ENCODE data around the gene IL4R.
A peak's percentile ranks its signal among the peaks of the same experiment; 100 is the strongest.
"Not testable (repeated sequence)": the region's sequence is repeated elsewhere in the genome, so short reads cannot be mapped to it uniquely, and the experiment has no call there.

The IL4R gene

DNA sequence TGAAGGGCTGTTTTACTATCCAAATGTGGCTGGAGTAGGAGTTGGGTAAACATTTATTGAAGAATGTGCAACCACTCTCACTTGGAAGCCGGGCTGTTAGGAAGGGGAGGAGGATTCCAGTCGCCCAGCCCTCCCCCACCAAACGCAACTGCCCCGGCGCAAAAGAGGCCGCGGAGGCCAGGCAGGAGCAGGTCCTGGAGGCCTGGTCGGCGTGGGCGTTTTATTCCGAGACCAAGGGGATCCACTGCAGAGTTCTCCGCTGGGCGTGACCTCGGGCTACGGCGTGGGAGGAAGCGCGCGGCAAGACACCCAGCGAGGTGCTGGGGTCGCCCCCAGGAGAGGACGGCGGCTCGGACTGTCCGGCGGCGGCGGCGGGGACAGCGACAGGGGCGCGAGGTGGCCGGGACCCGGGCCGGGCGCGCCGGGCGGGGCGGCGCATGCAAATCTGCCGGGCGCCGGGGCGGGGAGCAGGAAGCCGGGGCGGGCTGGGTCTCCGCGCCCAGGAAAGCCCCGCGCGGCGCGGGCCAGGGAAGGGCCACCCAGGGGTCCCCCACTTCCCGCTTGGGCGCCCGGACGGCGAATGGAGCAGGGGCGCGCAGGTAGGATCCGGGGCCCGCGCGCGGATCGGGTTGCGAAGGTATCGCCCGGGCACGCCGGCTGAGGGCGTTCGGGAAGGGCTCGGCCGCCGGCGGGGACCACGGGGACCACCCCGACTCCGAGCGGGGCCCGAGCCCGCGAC, at the start of gene IL4R:
IL4R (plus strand) TSS at position 553 of the 739 bp plus-strand sequence. CDS start 26,230 bp downstream, outside the sequence.
- H3K27me3 ChIP-seq = peaks cover 6% of the 10 kb centered on the region; the same call in 1 of the 2 replicates
- peak within 1 kb of the TSS; percentile 95 for H3K4me3 ChIP-seq
- peak within 1 kb of the TSS; percentile 83 for H3K27ac ChIP-seq
- peak within 1 kb of the TSS; percentile 86 for H3K9ac ChIP-seq
- H4K20me1 ChIP-seq = peaks cover 39% of the 10 kb centered on the region
- peaks cover 42% of the 10 kb centered on the region for H3K4me1 ChIP-seq
- no peaks in the 10 kb centered on the region for H3K9me3 ChIP-seq
- no peak for TF ChIP-seq Cebpa-rat (IDR thresholded peaks at IDR 0.05)
- H3K36me3 ChIP-seq = no peaks in the 10 kb centered on the region
- peak within 1 kb of the TSS; percentile 99 for H3K4me2 ChIP-seq

DNA sequence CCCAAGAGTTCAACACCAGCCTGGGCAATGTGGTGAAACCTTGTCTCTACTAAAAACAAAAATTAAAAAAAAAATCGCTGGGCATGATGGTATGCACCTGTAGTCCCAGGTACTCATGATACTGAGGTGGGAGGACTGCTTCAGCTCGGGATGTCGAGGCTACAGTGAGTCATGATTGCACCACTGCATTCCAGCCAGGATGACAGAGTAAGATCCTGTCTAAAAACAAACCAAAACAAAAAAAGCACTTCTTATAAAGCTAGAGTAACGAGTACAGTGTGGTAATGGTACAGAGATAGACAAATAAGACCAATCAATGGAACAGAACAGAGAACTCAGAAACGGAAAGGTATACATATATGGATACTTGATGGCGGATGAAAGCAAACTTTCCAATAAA, 49.6 kb upstream of the IL4R start:
- Histone ChIP-seq H3K27ac (no peak overlapping the region), H3K4me3 (no peak overlapping the region), H3K36me3 (no peaks in the 10 kb centered on the region; the same call in 1 of the 2 replicates), H4K20me1 (no peaks in the 10 kb centered on the region), H3K27me3 (no peaks in the 10 kb centered on the region), H3K9me3 (no peaks in the 10 kb centered on the region), H3K4me2 (no peak overlapping the region), H3K9ac (no peak overlapping the region), H3K4me1 (peaks cover 14% of the 10 kb centered on the region)
- no peak for TF ChIP-seq Cebpa-rat (IDR thresholded peaks at IDR 0.05)

DNA sequence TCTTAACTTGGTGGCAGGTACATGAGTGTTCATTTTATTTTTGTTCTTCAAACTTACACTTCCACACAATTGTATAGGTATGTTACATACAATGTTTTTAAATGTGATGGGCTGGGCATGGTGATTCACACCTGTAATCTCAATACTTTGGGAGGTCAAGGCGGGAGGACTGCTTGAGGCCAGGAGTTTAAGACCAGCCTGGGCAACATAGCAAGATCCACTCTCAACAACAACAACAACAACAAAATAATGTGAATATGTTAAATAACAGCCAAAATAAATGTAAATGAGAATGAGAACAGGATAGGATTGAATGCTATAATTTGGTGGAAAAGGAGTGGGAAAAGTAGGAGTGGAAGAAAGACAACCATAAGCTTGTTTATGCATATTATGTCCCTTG, 47.8 kb upstream of the IL4R start:
- Histone ChIP-seq H3K36me3 (no peaks in the 10 kb centered on the region; the same call in 1 of the 2 replicates), H3K27ac (no peak overlapping the region), H3K27me3 (no peaks in the 10 kb centered on the region), H3K9me3 (no peaks in the 10 kb centered on the region), H3K4me1 (peaks cover 18% of the 10 kb centered on the region), H3K4me3 (no peak overlapping the region), H4K20me1 (no peaks in the 10 kb centered on the region), H3K9ac (no peak overlapping the region), H3K4me2 (no peak overlapping the region)
- TF ChIP-seq Cebpa-rat (IDR thresholded peaks at IDR 0.05) = no peak

DNA sequence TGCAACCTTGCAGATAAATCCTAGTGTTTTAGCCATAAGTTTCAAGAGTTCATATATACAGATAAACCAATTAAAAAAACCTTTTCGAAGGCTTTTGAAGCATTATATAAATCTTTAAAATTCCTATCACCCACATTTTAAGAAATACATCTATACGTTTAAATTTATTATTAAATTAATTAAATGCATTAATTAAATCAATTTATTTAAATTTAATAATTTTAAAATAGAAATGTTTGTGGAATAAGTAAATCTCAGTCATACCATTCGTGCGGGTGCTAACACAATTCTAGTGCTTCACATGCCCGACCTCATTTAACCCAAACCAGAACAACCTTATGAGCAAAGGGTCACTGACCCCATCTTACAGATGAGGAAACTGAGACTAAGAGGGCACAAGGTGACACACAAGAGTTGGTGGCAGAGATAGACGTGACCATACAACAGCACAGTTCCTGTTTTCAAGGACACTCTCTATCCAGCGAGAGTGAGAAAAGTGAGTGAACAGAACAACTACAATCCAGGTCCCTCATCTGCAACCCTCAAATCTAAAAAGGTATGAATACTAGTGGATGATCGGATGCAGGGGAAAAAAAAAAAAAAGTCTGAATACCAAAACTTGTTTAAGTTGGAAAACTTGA, 46.6 kb upstream of the IL4R start:
- Histone ChIP-seq H3K4me3 (no peak overlapping the region), H4K20me1 (no peaks in the 10 kb centered on the region), H3K9me3 (no peaks in the 10 kb centered on the region), H3K4me1 (peaks cover 18% of the 10 kb centered on the region), H3K36me3 (no peaks in the 10 kb centered on the region; the same call in 1 of the 2 replicates), H3K27ac (no peak overlapping the region), H3K27me3 (no peaks in the 10 kb centered on the region), H3K9ac (no peak overlapping the region), H3K4me2 (no peak overlapping the region)
- no peak for TF ChIP-seq Cebpa-rat (IDR thresholded peaks at IDR 0.05)

DNA sequence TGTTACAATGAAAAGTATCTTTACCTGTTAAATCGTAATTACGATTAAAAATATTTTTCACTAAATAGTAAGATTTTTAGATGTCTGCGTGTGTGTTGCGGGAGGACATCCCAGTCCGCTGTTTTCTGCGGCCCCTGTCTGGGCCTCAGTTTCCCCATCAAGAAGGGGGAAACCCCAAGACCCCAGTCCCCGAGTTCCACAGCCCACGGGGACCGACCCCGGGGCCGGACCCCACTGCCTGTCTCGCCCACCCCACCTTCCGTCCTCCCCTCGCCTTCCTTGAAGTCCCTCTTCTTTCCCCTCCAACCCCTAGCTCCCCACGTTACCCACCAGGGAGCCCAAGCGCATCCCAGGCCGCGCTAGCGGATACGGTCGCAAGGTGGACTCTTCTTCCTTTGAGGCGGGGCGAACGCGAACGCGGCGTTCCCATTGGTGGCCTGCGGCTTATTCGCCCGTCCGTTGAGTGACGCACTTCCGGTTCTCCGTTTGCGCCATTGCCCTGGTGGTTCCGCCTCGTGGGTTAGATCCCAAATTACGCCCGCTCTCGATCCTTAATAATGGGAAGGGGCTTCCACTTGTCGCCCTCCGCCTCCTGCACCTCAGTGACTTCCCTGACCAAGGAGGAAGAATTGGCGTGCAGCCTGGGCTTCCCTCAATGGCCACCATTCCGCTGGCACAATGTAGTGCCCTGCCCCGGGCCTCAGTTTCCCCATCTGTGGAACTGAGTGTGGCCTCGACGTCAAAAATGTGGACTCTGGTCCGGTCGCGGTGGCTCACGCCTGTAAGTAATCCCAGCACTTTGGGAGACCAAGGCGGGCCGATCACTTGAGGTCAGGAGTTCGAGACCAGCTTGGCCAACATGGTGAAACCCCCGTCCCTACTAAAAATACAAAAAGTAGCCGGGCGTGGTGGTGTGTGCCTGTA, 45.1 kb upstream of the IL4R start, which contains the start of gene NSMCE1:
NSMCE1 (minus strand) TSS at position 397 of the 924 bp plus-strand sequence. CDS start 11,202 bp downstream, outside the sequence.
- H3K27ac ChIP-seq = peak within 1 kb of the TSS; percentile 80
- H3K36me3 ChIP-seq = no peaks in the 10 kb centered on the region; the same call in 1 of the 2 replicates
- H3K4me2 ChIP-seq = peak within 1 kb of the TSS; percentile 76
- peak within 1 kb of the TSS; percentile 75 for H3K9ac ChIP-seq
- no peaks in the 10 kb centered on the region for H3K27me3 ChIP-seq
- no peaks in the 10 kb centered on the region for H3K9me3 ChIP-seq
- peak within 1 kb of the TSS; percentile 74 for H3K4me3 ChIP-seq
- peaks cover 27% of the 10 kb centered on the region for H3K4me1 ChIP-seq
- TF ChIP-seq Cebpa-rat (IDR thresholded peaks at IDR 0.05) = no peak
- no peaks in the 10 kb centered on the region for H4K20me1 ChIP-seq

DNA sequence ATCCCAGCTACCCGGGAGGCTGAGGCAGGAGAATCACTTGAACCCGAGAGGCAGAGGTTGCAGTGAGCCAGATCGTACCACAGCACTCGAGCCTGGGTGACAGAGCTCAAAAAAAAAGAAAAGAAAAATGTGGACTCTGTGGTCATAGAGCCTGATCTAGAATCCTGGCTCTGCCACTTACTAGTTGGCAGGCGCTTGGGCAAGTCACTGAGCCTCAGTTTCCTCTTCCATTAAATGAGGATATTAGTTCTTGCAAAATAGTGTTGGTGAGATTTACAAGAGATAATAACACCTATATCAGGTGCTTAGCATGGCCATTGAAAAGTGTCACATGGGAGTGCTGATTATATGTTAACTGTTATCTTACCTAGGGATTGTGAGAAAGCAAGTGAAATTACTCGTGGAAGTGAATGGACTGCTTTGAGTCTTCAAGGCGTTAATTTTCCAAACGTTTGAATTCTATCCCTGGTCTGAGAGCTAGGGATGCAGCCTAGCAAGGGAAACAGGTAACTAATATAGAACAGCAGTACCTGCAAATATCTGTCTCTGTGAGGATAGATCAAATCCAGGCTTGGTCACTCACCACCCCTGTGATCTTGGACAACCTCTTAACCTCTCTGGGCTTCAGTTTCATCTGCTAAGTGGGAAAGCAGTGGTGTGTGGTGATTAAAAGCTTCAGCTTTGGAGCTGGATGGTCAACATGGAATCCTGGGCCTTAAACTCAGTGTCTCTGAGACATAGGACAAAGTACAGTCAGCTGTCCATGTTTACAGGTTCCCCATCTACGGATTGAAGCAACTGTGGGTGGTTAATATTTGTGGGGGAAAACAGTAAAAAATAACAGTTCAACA, 44.2 kb upstream of the IL4R start:
- H3K9ac ChIP-seq = no peak overlapping the region; the same call in 1 of the 2 replicates
- no peak for TF ChIP-seq Cebpa-rat (IDR thresholded peaks at IDR 0.05)
- H3K27me3 ChIP-seq = no peaks in the 10 kb centered on the region
- no peaks in the 10 kb centered on the region for H3K36me3 ChIP-seq
- peaks cover 36% of the 10 kb centered on the region for H3K4me1 ChIP-seq
- no peaks in the 10 kb centered on the region for H3K9me3 ChIP-seq
- H3K4me2 ChIP-seq = peak overlapping the region; percentile 76
- no peaks in the 10 kb centered on the region for H4K20me1 ChIP-seq
- H3K27ac ChIP-seq = peak overlapping the region; percentile 80; the same call in 1 of the 2 replicates
- H3K4me3 ChIP-seq = peak overlapping the region; percentile 74

DNA sequence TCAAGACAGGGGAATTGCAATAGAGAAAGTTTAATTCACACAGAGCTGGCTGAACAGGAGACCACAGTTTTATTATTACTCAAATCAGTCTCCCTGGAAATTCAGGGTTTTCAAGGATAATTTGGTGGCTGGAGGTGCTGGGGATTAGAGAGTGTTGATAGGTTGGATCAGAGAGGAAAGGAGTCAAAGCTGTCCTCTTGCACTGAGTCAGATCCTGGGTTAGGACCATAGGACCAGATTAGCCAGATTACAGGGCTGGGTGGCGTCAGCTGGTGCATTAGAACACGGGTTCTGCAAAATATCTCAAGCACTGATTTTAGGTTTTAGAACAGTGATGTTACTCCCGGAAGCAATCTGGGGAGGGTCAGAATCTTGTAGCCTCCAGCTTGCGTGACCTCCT, 43.4 kb upstream of the IL4R start:
- H3K9me3 ChIP-seq = no peaks in the 10 kb centered on the region
- TF ChIP-seq Cebpa-rat (IDR thresholded peaks at IDR 0.05) = no peak
- H3K4me3 ChIP-seq = no peak overlapping the region
- no peak overlapping the region for H3K9ac ChIP-seq
- no peaks in the 10 kb centered on the region for H3K36me3 ChIP-seq
- no peak overlapping the region for H3K4me2 ChIP-seq
- peaks cover 43% of the 10 kb centered on the region for H3K4me1 ChIP-seq
- no peaks in the 10 kb centered on the region for H4K20me1 ChIP-seq
- no peak overlapping the region for H3K27ac ChIP-seq
- no peaks in the 10 kb centered on the region for H3K27me3 ChIP-seq

DNA sequence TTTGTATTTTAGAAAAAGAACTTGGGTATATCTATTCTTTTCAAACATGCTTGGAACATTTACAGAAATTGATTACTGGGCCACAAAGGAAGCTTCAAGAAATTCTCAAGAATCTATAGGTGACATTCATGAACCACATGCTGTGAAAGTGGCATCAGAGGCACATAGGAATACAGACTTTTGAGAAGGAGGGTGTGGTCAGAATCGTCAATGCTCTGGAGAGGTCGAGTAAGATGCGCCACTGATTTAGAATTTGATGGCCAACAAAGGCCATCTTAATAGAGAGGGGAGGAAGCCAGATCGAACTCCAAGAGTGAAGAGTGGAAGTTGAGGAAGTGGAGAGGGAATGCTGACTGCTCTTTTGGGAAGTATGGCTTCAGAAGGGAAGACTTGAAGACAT, 41.7 kb upstream of the IL4R start:
- Histone ChIP-seq H3K4me2 (no peak overlapping the region), H4K20me1 (no peaks in the 10 kb centered on the region), H3K36me3 (no peaks in the 10 kb centered on the region), H3K9ac (no peak overlapping the region), H3K4me3 (no peak overlapping the region), H3K9me3 (no peaks in the 10 kb centered on the region), H3K27ac (no peak overlapping the region), H3K4me1 (peaks cover 43% of the 10 kb centered on the region), H3K27me3 (no peaks in the 10 kb centered on the region)
- no peak for TF ChIP-seq Cebpa-rat (IDR thresholded peaks at IDR 0.05)

DNA sequence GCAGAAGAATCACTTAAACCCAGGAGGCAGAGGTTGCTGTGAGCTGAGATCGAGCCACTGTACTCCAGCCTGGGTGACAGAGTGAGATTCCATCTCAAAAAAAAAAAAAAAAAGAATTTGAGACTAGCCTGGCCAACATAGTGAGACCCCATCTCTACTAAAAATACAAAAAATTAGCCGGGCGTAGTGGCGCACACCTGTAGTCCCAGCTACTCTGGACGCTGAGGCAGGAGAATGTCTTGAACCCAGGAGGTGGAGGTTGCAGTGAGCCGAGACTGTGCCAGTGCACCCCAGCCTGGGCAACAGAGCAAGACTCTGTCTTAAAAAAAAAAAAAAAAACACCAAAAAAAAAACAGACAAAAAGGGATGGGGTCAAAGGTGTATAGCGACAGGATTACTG, 41.1 kb upstream of the IL4R start:
- not testable (repeated sequence) for H3K27me3 ChIP-seq, H3K27ac ChIP-seq, H3K4me3 ChIP-seq, H3K36me3 ChIP-seq, H4K20me1 ChIP-seq, H3K9ac ChIP-seq, H3K9me3 ChIP-seq
- Histone ChIP-seq H3K4me1 (peaks cover 41% of the 10 kb centered on the region), H3K4me2 (peak overlapping the region; percentile 76; the same call in 1 of the 2 replicates)

Measured in BLaER1 (cell line).